ENCODE data around the gene DNAJC30.
"Not testable (repeated sequence)": the region's sequence is repeated elsewhere in the genome, so short reads cannot be mapped to it uniquely, and the experiment has no call there.

Gene DNAJC30

GRCh38 chr7:73680501-73680900, 2.8 kb downstream of the DNAJC30 start:
- DNase-seq: no peak

DNA sequence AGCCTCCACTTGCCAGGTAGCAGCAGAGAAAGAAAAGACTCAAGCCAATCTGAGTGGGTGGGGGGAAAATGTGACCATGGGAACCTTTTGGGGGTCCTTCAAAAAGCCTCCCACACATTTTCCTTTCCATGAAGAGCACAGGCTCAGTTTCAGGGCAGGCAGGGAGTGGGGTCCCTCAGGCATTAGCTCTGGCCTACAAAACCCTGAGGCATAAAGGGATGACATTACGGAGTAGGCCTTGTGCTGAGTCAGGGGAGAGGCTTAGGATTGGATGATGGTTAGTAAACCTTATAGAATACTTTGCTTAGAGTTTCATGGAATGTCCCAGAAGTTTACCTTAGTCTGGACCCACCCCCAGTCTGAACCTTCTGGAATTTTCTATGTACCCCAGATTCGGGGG, 3.5 kb downstream of the DNAJC30 start:
- no peak for DNase-seq

DNA sequence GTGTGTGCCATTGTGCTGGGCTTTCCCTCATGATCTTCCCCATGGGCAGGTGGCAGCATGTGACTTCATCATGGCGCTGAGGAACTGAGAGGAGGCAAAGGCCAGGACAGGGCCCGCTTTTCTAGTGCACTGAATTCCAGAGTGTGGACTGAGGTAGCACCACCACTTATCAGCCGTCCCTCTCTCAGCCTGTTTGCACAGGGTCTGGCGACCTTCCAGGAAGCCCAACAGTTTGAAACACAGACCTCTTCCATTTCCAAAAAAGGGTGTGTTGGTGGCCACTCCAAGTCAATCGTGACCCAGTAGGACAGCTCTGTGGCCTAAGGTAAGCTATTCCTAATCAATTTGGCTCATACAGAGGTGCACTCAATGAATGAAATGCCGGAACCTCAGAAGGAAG, 4.4 kb downstream of the DNAJC30 start:
- no peak for DNase-seq

DNA sequence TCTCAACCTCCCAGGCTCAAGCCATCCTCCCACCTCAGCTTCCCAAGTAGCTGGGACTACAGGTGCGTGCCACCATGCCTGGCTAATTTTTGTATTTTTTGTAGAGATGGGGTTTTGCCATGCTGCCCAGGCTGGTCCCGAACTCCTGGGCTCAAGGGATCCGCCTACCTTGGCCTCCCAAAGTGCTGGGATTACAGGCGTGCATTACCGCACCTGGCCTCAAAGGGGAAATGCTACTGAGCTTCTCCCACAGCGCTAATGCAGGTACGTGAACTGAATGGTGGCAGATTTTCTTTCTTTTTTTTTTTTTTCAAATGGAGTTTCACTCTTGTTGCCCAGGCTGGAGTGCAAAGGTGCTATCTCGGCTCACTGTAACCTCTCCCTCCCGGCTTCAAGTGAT, 7.2 kb downstream of the DNAJC30 start:
- not testable (repeated sequence) for DNase-seq

DNA sequence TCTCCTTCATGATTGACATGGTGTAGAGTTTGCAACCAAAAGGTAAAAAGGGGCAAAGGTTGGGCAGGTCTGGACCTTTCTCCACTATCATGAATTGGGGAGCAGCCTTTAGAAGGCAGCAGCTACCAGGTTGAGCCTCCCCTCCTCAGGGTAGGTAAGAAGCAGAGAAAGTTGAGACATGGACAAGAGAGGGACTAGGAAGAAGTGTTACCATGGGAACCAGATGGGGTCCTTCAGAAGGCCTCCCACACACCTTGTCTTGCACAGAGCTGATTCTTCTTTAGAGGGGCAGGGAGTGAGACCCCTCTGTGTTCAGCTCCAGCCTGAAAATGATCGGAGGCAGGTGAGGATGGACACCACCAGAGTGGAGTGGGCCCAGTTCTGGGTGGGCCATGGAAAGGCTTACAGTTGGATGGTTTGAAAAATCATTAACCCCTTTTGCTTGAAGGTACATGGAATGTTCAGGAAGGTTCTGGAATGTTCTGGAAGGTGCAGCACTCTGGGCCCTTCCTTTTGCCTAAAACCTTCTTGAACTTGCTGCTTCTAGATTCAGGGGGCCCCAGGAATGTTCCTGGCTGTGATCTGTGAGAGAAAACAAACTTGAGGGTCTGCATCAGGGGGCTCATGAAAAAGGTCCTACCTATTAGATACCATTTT, 8.7 kb downstream of the DNAJC30 start:
- DNase-seq: no peak

DNA sequence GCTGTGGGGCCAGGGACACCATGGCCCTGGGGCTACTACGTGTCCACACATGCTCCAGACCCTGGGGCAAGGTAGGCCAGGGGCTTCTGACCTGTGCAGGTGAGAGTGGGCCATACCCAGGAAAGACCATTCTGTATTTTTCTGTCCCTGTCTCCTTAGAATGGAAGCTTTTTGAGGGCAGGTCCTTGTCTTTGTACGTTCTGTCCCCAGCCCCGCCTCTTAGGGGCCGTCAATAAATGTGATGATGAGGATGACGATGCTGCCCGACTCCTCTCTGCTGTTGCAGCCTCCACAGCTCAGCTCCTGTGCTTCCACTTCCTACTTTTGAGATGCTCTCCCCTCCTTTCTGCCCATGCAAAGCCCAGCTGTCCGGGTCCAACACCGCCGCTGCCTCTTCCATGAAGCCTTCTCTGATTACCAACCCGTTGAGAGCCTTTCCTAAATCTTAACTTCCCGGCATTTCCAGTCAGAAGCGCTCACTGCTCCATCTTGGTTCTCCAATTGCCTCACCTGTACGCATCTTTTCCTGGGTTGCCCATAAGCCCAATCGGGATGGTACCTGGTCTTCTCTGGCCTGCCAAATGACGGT, 11.3 kb downstream of the DNAJC30 start:
- no peak for DNase-seq

DNA sequence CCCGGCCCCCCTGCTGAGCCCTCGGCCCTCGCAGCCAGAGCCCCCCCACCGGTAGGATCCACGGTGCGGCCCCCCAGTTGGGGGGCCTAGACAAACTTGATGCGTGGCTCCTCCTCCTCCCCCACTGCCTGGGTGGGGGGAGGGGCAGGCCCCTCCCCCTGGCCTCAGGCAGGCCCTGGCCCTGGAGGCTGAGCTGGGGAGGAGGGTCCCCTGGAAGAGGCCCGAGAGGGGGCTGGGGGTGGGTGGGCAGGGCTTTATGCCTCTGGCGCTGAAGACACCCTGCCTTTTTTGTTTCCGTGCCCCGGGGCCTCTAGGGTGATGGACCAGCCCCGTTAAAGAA, 12.0 kb downstream of the DNAJC30 start:
- no peak for DNase-seq

DNA sequence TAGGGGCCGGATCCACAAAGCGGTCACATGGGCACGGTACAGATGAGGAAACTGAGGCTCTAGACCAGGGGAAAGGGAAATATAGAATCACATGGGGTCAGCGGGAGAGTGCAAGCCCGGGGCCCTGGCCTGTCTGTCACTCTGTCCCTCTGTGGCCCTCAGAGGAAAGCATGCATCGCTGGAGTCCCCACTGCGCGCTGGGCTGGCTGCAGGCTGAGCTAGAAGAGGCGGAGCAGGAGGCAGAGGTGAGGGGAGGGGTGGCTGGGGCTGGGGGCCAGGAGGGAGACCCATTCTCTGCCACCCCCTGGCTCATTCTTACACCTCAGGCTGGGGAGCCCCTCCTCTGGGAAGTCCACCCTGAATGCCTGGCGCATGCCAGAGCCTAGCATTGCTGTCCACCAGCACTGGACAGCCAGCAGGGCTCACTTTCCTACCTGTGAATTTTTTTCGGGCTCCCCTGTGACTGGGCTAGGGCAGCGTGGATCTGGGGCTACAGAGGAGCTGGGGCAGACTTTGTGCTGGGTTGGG, 13.3 kb downstream of the DNAJC30 start:
- no peak for DNase-seq

- DNase-seq: no peak
These were observed 14.0 kb downstream of the DNAJC30 start for GRCh38 chr7:73669288-73669701.

DNA sequence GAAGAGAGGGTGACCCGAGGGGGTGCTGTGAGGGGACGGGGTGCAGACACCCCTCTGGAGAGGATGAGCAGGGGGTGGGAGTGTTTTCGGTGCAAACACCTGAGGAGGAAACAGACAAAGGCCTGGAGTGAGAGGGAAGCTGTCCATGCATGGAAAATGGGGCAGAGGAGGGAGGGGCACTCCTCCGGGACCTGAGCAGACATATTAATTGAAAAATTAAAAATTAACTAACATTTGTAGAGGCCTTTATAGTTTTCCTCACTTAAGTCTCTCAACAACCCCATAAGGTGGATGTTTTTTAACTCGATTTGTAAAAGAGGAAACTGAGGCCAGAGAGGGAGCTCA, 14.4 kb downstream of the DNAJC30 start:
- DNase-seq: no peak

DNA sequence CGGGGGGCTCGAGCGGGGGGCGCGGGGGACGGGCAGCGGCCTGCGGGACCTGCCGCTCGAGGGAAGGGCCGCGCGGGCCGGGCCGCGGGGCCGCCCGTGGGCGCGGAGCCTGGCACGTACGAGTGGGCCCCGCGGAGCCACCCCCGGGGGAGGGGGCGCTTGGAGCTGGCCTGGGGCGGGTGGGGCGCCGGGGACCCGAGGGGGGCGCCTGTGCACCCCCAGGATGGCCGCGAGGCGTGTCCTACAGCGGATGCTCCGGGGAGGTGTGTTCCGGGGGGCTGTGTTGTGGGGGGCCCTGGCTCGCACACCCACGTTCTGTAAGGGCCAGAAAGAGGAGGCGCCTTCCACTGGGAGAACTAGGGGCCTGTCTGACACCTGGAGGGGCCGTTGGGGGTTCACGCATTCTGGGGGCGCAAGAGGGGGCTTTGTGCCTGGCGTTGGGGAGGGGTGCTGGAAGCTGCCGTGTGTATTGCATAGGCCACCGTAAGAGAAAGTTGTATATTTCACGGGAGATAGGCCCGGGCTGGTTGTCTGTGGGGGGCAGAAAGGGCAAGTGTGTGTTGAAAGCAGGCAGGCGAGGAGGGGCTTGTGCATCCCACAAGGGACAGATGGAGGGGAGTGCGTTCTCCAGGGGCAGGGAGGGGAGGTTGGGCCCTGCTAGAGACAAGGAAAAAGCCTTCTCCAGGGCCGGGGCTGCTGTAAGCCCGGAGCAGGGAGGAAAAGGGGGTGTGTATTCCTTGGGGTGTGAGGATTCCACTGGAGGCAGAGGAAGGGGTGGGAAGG, 15.0 kb downstream of the DNAJC30 start:
- DNase-seq: no peak

GRCh38 chr7:73667344-73668102, 15.7 kb downstream of the DNAJC30 start, which contains the start of gene VPS37D:
TSS of gene VPS37D (plus strand) at chr7:73667831. CDS start at chr7:73667959, 128 bp downstream.
- peak; percentile 94 for DNase-seq

DNA sequence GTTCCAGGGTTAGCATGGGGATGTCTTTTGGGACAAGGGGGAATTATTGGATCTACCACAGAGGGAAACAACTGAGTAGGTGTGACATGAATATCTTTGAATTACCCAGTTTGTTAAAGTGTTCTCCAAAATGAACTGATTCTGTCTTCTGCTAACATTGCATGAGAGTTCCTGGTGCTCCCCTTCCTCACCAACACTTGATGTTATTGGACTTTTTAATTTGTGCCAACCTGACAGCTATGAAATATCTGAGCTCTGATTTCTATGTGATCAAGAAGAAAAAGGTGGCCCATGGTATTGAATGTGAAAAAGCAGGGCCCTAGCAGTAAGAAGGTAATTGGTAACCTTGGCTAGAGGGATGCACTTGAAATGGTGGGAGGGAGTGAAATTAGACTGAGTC, 20.2 kb downstream of the DNAJC30 start:
- no peak for DNase-seq

GRCh38 chr7:73660594-73660993, 22.7 kb downstream of the DNAJC30 start:
- not testable (repeated sequence) for DNase-seq

GRCh38 chr7:73659983-73660382, 23.3 kb downstream of the DNAJC30 start:
- no peak for DNase-seq

GRCh38 chr7:73655309-73655708, 27.9 kb downstream of the DNAJC30 start:
- not testable (repeated sequence) for DNase-seq

DNA sequence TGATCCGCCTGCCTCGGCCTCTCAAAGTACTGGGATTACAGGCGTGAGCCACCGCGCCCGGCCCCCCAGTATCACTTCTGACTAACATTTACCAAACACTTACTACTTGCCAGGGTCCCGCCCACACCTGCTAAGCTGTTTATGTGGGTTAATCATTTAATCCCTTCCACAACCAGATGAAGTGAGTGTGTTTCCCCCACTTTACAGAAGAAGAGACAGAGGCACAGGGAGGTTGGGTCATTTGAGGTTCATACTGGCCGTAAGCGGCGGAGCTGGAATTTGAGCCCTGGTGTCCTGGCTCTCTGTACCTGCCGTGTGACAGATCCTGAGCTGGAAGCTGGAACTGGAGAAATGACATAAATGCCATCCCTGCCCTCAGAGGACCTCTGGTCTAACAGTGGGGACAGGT, 30.7 kb downstream of the DNAJC30 start:
- DNase-seq: no peak

GRCh38 chr7:73650524-73650923, 32.7 kb downstream of the DNAJC30 start:
- DNase-seq: no peak

DNA sequence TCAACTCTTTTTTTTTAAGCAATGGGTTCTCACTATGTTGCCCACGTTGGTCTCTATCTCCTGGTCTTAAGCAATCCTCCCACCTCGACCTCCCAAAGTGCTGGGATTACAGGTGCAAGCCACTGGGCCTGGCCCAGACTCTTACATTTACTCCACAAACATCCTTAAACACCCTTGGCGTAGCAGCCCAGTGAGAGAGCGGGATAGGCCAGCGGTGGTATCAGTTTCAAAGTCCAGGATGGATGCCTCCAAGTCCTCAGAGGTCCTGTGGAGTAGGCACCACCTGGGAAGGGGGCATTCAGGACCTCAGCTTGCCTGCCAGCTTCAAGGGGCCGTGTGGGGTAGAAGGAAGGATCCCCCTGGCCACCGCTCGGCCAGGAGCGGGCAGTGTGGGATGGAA, 33.7 kb downstream of the DNAJC30 start:
- DNase-seq: no peak

DNA sequence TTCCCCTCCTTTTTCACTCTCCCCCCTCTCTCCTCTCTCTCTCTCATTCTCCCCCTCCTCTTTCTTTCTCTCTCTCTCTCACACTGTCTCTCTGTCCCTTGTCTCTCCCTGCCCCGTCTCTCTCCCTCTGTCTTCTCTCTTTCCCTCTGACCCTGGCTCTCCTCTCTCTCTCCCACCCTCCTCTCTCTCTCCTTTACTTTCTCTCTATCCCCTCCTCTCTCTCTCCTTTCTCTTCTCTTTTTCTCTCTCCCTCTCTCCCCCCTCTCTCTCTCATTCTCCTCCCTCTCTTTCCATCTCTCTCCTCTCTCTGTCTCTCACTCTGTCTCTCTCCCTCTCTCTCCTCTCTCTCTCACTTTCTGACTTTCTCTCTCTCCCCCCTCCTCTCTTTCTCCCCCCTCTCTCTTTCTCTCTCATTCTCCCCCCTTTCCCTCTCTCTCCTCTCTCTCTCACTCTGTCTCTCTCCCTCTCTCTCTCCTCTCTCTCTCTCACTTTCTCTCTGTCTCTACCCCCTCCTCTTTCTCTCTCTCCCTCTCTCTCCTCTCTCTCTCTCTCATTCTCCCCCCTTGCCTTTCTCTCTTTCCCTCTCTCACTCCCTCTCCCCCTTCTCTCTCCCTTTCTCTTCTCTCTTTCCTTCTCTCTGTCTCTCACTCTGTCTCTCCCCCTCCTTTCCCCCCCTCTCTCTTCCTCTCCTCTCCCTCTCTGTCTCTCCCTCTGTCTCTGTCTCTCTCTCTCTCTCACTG, 34.5 kb downstream of the DNAJC30 start:
- no peak for DNase-seq

GRCh38 chr7:73647725-73648592, 35.3 kb downstream of the DNAJC30 start:
- no peak for DNase-seq
